Measurements from ENCODE around the gene BMPER. TPM values are rescaled to one million over a fixed set of nuclear protein-coding genes. Genes with fewer than 3 reads are reported as not detected.

Gene BMPER
- total and polyA plus RNA-seq, 8 donors: 1.9 to 9.5 (median 4.6) TPM; not detected in 1

- 45 to 59% (median 55%) methylated on average over 5 of the region's 5 CpGs for WGBS, 5 donors
- peak in 1 of 2 donors; percentile 15 for DNase-seq
- Histone ChIP-seq H3K4me3 (no peak overlapping the region), H3K36me3 (no peaks in the 10 kb centered on the region), H3K27ac (peak overlapping the region in 1 of 5 donors; percentile 10), H3K4me1 (peaks cover 0 to 35% (median 15%) of the 10 kb centered on the region in 4 donors), H3K27me3 (no peaks in the 10 kb centered on the region), H3K9me3 (no peaks in the 10 kb centered on the region)
- TF ChIP-seq POLR2A (IDR thresholded peaks at IDR 0.05): no peak
- no peak for TF ChIP-seq CTCF (IDR thresholded peaks at IDR 0.05)
- no peak for TF ChIP-seq POLR2AphosphoS5 (IDR thresholded peaks at IDR 0.05)
- TF ChIP-seq EP300 (IDR thresholded peaks at IDR 0.05): no peak
- intact Hi-C loops (cut with DNase I; ENCODE audit: low total_unique reads): no loop called here
These were observed 165.4 kb downstream of the BMPER start for GRCh38 chr7:34070511-34071323.

GRCh38 chr7:34073676-34074075 lies 168.3 kb downstream of the BMPER start:
- intact Hi-C loops (cut with DNase I; ENCODE audit: low total_unique reads): no loop called here
- no peak for TF ChIP-seq POLR2AphosphoS5 (IDR thresholded peaks at IDR 0.05)
- TF ChIP-seq CTCF (IDR thresholded peaks at IDR 0.05): no peak
- TF ChIP-seq POLR2A (IDR thresholded peaks at IDR 0.05): no peak
- TF ChIP-seq EP300 (IDR thresholded peaks at IDR 0.05): no peak
- WGBS, 5 donors: 64 to 75% (median 67%) methylated on average over 2 of the region's 2 CpGs
- H3K27me3 ChIP-seq: no peaks in the 10 kb centered on the region
- H3K9me3 ChIP-seq: no peaks in the 10 kb centered on the region
- H3K4me3 ChIP-seq: no peak overlapping the region
- peaks cover 0 to under 1% (median 0%) of the 10 kb centered on the region in 4 donors for H3K36me3 ChIP-seq
- DNase-seq: peak in 1 of 2 donors; percentile 22
- H3K27ac ChIP-seq: no peak overlapping the region
- H3K4me1 ChIP-seq: peaks cover 0 to 19% (median 8%) of the 10 kb centered on the region in 4 donors

- peaks cover 0 to 8% (median 0%) of the 10 kb centered on the region in 4 donors for H3K36me3 ChIP-seq
- TF ChIP-seq CTCF (IDR thresholded peaks at IDR 0.05) (no peak), POLR2A (IDR thresholded peaks at IDR 0.05) (no peak), EP300 (IDR thresholded peaks at IDR 0.05) (no peak), POLR2AphosphoS5 (IDR thresholded peaks at IDR 0.05) (no peak)
- H3K9me3 ChIP-seq: no peaks in the 10 kb centered on the region
- WGBS, 5 donors: 76 to 87% (median 82%) methylated on average over 7 of the region's 7 CpGs
- no peak overlapping the region for H3K27ac ChIP-seq
- H3K4me1 ChIP-seq: peaks cover 0 to 19% (median 8%) of the 10 kb centered on the region in 4 donors
- no peak for DNase-seq
- H3K27me3 ChIP-seq: no peaks in the 10 kb centered on the region
- intact Hi-C loops (cut with DNase I; ENCODE audit: low total_unique reads): no loop called here
- H3K4me3 ChIP-seq: no peak overlapping the region
These were observed 169.1 kb downstream of the BMPER start for GRCh38 chr7:34074421-34074820.

- WGBS, 5 donors: 78 to 88% (median 86%) methylated on average over 9 of the region's 9 CpGs
- peaks cover 0 to 18% (median 0%) of the 10 kb centered on the region in 4 donors for H3K36me3 ChIP-seq
- TF ChIP-seq POLR2A (IDR thresholded peaks at IDR 0.05) (no peak), EP300 (IDR thresholded peaks at IDR 0.05) (no peak), POLR2AphosphoS5 (IDR thresholded peaks at IDR 0.05) (no peak), CTCF (IDR thresholded peaks at IDR 0.05) (no peak)
These were observed 170.4 kb downstream of the BMPER start for GRCh38 chr7:34075523-34076370.

More at GRCh38 chr7:34075523-34076370, 170.4 kb downstream of the BMPER start:
- Histone ChIP-seq H3K4me3 (no peak overlapping the region), H3K4me1 (peaks cover 0 to 10% (median 3%) of the 10 kb centered on the region in 4 donors), H3K27me3 (no peaks in the 10 kb centered on the region), H3K27ac (no peak overlapping the region), H3K9me3 (no peaks in the 10 kb centered on the region)
- intact Hi-C loops (cut with DNase I; ENCODE audit: low total_unique reads): no loop called here
- DNase-seq: peak in 1 of 2 donors; percentile 42

Measured in stomach (tissue), 9 donors.